GM12892 (cell line): ENCODE results near the gene SLC25A24. TPM values are rescaled to one million over a fixed set of nuclear protein-coding genes. Genes with fewer than 3 reads are reported as not detected.
A peak's percentile ranks its signal among the peaks of the same experiment; 100 is the strongest.
"Not testable (repeated sequence)": the region's sequence is repeated elsewhere in the genome, so short reads cannot be mapped to it uniquely, and the experiment has no call there.

ENCODE experiments used
- DNase-seq: peaks from one replicate; pipeline ENCODE4 v3.0.0; 2011; ENCODE audit not compliant: insufficient read length
- FAIRE-seq: peaks from 2 replicates; lab custom pipeline; 2011; peaks lifted over from hg19 to GRCh38; lab: Jason Lieb, UNC
- POLR2A ChIP-seq: IDR thresholded peaks from 2 replicates; pipeline ENCODE4 v1.6.1; 2011; ENCODE audit warnings: low read depth, low read length, control low read depth
- POLR2AphosphoS5 ChIP-seq: IDR thresholded peaks from 2 replicates; pipeline ENCODE4 v1.6.1; 2011; ENCODE audit warnings: low read depth, low read length, control low read depth
- TAF1 ChIP-seq: IDR thresholded peaks from 2 replicates; pipeline ENCODE4 v1.6.1; 2011; ENCODE audit warnings: low read depth, mild to moderate bottlenecking, control low read depth, low read length, borderline replicate concordance
- polyA plus RNA-seq: library from polyadenylated mRNA; unstranded; fragments of >200 nt; gene quantifications from one replicate; pipeline ENCODE4 v1.2.1, GENCODE V29; 2012; ENCODE audit warnings: missing spikeins, inconsistent platforms; ENCODE audit not compliant: missing spikeins

The SLC25A24 gene
- 0.28 TPM for polyA plus RNA-seq

GRCh38 chr1:108199781-108200686, at the start of gene SLC25A24:
Gene SLC25A24, minus strand, starts transcription at chr1:108200343. Its CDS starts 205 bp downstream, at chr1:108200138.
- no peak for FAIRE-seq
- TF ChIP-seq TAF1 = no peak
- no peak for TF ChIP-seq POLR2A
- TF ChIP-seq POLR2AphosphoS5 = no peak
- peak; percentile 37 for DNase-seq

- DNase-seq, FAIRE-seq: not testable (repeated sequence)
Measured at GRCh38 chr1:108243976-108244375, 43.8 kb upstream of the SLC25A24 start, which contains the start of gene NBPF4. Gene NBPF4, minus strand, starts transcription at chr1:108244076. Its CDS starts 315 bp downstream, at chr1:108243761.

DNA sequence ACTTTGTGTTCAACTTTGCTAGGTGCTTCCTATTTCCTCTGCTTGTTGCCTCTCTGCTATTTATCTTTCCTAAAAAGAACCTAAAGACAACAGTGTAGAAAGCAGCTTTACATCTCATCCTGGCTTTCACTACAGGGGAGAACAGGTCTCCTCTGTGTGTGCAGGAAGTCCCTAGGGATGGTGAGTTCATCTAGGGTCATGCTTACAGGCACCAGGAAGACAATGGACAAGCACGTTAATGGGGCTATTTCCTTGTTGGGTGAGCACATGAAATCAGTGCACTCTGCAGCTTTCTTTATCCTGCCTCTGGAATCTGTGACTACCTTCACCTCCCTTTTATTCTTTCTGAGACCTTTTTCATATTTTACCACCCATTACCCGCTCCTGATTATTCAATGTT, 39.3 kb upstream of the SLC25A24 start:
- DNase-seq, FAIRE-seq: not testable (repeated sequence)

DNA sequence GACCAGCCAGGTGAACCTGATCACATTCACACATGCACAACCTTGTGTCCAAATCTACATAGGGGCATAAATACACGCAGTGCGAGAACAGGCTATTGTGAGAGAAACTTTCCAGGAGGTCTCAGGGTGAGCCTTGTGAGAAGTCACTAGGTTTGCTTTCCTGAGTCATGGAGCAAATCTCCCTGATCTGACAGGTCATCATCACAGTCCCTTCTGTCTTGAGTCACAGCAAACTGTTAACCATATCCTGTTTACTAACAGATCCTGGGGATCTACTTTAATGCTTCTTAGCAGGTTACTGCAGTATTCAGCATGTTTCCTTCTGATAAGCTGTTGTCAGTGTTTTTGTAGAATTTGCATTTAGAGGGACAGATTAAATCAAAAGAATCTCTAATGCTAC, 35.2 kb upstream of the SLC25A24 start:
- not testable (repeated sequence) for FAIRE-seq, DNase-seq

GRCh38 chr1:108232183-108232582, 32.0 kb upstream of the SLC25A24 start:
- DNase-seq, FAIRE-seq: not testable (repeated sequence)

DNA sequence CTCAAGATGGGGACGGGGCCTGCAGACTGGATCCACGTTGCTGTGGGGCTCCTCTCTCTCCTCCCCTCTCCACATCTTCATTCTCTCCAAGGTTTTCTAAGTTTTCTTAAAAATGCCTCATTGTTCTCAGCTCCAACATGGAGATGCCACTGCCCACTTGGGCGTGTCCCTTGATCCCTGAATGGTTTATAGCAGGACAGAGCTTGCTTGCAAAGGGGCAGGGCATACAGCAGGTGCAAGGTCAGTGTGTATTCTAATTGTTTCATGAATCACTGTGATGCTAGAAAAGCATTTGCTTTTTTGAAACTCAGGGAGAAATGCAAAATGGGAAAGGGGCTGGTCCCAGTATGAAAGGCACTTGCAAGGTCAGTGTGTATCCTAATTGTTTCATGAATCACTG, 29.8 kb upstream of the SLC25A24 start:
- not testable (repeated sequence) for FAIRE-seq, DNase-seq

DNA sequence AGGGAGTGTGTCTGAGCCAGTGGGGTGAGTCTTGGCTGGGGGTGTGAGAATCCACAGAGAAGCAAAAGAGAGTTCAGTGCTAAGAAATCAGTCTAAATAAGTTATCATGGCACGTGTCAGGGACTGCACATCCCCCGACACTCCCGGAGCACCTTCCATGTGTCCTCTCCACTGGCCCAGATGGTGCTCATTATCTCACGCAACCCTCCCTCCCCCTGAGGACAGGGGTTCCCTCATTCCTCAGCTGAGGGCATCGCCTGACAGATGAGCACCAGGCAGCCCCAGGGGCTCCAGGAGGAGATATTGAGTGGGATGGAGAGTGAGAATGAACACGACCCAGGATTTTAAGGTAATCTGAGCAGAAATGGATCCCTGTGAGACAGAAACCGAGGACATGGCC, 27.6 kb upstream of the SLC25A24 start:
- not testable (repeated sequence) for DNase-seq, FAIRE-seq

- not testable (repeated sequence) for FAIRE-seq, DNase-seq
Measured at GRCh38 chr1:108226855-108227254, 26.7 kb upstream of the SLC25A24 start.

GRCh38 chr1:108223226-108223625, 23.1 kb upstream of the SLC25A24 start:
- DNase-seq, FAIRE-seq: not testable (repeated sequence)

GRCh38 chr1:108217515-108218174, 17.5 kb upstream of the SLC25A24 start:
- DNase-seq, FAIRE-seq: not testable (repeated sequence)

GRCh38 chr1:108217007-108217406, 16.9 kb upstream of the SLC25A24 start:
- not testable (repeated sequence) for FAIRE-seq, DNase-seq

DNA sequence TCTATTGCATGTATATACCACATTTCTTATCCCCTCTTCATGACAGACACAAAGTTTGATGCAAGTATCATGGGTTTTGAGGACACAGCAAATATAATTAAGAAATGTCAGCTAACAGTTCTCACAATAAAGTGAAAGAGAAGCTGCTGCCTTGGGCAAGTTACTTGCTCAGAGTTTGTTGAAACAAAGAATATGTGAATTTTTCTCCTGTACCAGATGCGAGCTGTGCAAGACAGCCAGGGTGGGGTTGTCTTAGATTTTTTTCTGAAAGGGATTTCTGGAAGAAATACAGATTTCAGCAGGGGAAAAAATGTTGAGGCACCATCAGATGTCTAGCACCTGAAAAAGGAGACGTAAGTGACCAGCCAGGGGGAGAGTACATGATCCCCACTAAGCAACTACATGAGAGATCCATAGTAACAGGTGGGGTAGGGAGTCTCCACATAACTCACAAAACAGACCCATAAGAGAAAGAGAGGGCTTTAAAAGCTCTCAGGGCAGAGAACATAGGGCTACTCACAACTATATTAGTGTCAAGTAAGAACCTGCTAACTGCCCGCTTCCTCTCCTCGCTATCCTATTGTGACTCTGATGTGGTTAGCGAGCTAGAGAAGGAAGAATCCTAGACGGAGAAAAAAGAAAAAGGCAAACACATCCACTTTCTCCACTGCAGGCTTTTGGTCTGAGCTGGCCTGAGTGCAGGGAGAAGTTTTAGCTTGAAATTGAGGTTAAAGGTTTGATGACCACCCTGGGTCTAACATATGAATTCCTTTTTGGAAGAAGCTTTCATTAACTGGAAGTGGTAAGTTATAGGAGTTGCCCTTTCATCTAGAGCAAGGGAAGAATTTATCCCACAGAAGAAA, 16.1 kb upstream of the SLC25A24 start:
- DNase-seq, FAIRE-seq: not testable (repeated sequence)

DNA sequence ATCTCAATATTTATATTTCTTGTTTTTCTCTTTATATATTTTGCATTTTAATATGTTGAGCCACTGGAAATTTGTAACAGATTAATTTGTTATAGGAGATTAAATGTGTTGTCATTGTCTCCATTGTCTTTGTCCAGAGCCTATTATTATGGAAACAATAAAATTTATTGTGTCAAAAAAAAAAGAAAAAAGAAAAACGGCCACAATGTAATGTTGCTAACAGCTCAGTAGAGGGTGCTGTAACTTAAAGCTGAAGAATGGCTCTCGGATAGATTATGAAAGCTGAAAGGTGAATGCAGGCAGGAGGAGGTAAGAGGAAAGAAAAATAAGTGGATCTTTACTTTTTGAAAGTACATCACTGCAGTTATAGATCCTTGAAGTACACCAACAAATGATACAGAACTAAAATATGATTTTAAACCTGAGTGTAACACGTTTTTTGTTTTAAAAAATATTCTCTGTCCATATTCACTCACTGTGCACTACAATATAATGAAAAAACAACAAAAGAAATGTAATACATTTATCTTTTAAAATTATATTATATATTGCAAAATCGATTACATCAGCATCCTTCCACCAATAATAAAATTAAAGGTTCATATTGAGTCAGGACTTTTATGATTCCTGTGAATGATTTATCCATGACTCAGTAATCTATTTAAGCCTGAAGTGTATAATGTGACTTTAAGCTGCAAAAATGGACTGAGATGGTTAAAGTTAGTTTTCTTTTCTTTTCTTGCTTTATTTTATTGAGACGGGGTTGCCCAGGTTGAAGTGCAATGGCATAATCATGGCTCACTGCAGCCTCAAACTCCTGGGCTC, 14.7 kb upstream of the SLC25A24 start:
- DNase-seq, FAIRE-seq: not testable (repeated sequence)
